ENCODE data around the gene MEPCE. TPM values are rescaled to one million over a fixed set of nuclear protein-coding genes. Genes with fewer than 3 reads are reported as not detected.

The MEPCE gene
- total and polyA plus RNA-seq, 11 donors: 14.6 to 30.3 (median 21.5) TPM

GRCh38 chr7:100396421-100396982 lies 33.1 kb upstream of the MEPCE start:
- WGBS, 4 donors: 73 to 79% (median 75%) methylated on average over 9 of the region's 9 CpGs
- H3K36me3 ChIP-seq: peaks cover 0 to 4% (median 0%) of the 10 kb centered on the region in 9 donors
- H3K27ac ChIP-seq: peak overlapping the region in 2 of 12 donors; percentile 17 to 85
- ATAC-seq: peak in 1 of 4 donors; percentile 52
- peaks cover 0 to 3% (median 0%) of the 10 kb centered on the region in 12 donors for H3K9me3 ChIP-seq
- intact Hi-C loops (cut with DNase I): no loop called here
- H3K4me3 ChIP-seq: no peak overlapping the region
- no peaks in the 10 kb centered on the region for H3K27me3 ChIP-seq
- no peak for DNase-seq
- H3K4me1 ChIP-seq: peaks cover 0 to 57% (median 0%) of the 10 kb centered on the region in 12 donors
- TF ChIP-seq POLR2A (IDR thresholded peaks at IDR 0.05) (no peak), CTCF (IDR thresholded peaks at IDR 0.05) (no peak)

GRCh38 chr7:100397315-100398081 lies 32.1 kb upstream of the MEPCE start:
- TF ChIP-seq POLR2A (IDR thresholded peaks at IDR 0.05): no peak
- no peak for TF ChIP-seq CTCF (IDR thresholded peaks at IDR 0.05)
- 61 to 63% (median 62%) methylated on average over 12 to 13 of the region's 13 CpGs for WGBS, 4 donors
- H3K9me3 ChIP-seq: peaks cover 0 to 3% (median 0%) of the 10 kb centered on the region in 12 donors
- intact Hi-C loops (cut with DNase I): no loop called here
- H3K27me3 ChIP-seq: no peaks in the 10 kb centered on the region
- DNase-seq (no peak), ATAC-seq (peak in 2 of 4 donors; percentile 30 to 33)
- no peak overlapping the region for H3K4me3 ChIP-seq
- H3K27ac ChIP-seq: peak overlapping the region in 1 of 12 donors; percentile 85
- peaks cover 0 to 11% (median 0%) of the 10 kb centered on the region in 9 donors for H3K36me3 ChIP-seq
- H3K4me1 ChIP-seq: peaks cover 0 to 57% (median 0%) of the 10 kb centered on the region in 12 donors

- Histone ChIP-seq H3K36me3 (peaks cover 0 to 11% (median 0%) of the 10 kb centered on the region in 9 donors), H3K4me3 (no peak overlapping the region), H3K4me1 (peaks cover 0 to 52% (median 0%) of the 10 kb centered on the region in 12 donors), H3K27ac (no peak overlapping the region), H3K27me3 (no peaks in the 10 kb centered on the region), H3K9me3 (peaks cover 0 to 3% (median 0%) of the 10 kb centered on the region in 12 donors)
- TF ChIP-seq CTCF (IDR thresholded peaks at IDR 0.05): no peak
- TF ChIP-seq POLR2A (IDR thresholded peaks at IDR 0.05): no peak
- DNase-seq (no peak), ATAC-seq (no peak)
- intact Hi-C loops (cut with DNase I): no loop called here
- WGBS, 4 donors: 44 to 50% (median 48%) methylated on average over 2 of the region's 2 CpGs
These were observed 31.4 kb upstream of the MEPCE start for GRCh38 chr7:100398239-100398638.

- Histone ChIP-seq H3K36me3 (peaks cover 0 to 19% (median 0%) of the 10 kb centered on the region in 9 donors), H3K27ac (no peak overlapping the region), H3K27me3 (no peaks in the 10 kb centered on the region), H3K4me3 (no peak overlapping the region), H3K4me1 (peaks cover 0 to 43% (median 0%) of the 10 kb centered on the region in 12 donors), H3K9me3 (no peaks in the 10 kb centered on the region)
- no peak for TF ChIP-seq POLR2A (IDR thresholded peaks at IDR 0.05)
- TF ChIP-seq CTCF (IDR thresholded peaks at IDR 0.05): no peak
- no peak for DNase-seq
- ATAC-seq: no peak
- intact Hi-C loops (cut with DNase I): no loop called here
- 95 to 99% (median 97%) methylated on average over 3 of the region's 3 CpGs for WGBS, 4 donors
These were observed 29.6 kb upstream of the MEPCE start for GRCh38 chr7:100400041-100400440.
